HepG2 (cell line): Measurements from ENCODE around the gene MSMP. TPM values are rescaled to one million over a fixed set of nuclear protein-coding genes. Genes with fewer than 3 reads are reported as not detected.

Experiments used
- ARNT2 ChIP-seq: sonication (generic); formaldehyde crosslinking; IDR thresholded peaks from 2 replicates; pipeline ENCODE4 v1.8.0; 2022; ENCODE audit warnings: mild to moderate bottlenecking, low read depth, missing genetic modification reagents, moderate library complexity
- ELF1 ChIP-seq: sonication (generic); formaldehyde crosslinking; IDR thresholded peaks from 2 replicates; pipeline ENCODE4 v1.4.0; 2020; ENCODE audit warnings: missing genetic modification reagents
- JUND ChIP-seq: sonication (generic); formaldehyde crosslinking; IDR thresholded peaks from 2 replicates; pipeline ENCODE4 v1.8.0; 2022; ENCODE audit warnings: mild to moderate bottlenecking, missing genetic modification reagents
- KLF6 ChIP-seq: IDR thresholded peaks from 2 replicates; pipeline ENCODE4 v1.8.0; 2016; ENCODE audit warnings: missing biosample characterization, missing genetic modification reagents
- MEIS1 ChIP-seq: sonication (generic); formaldehyde crosslinking; IDR thresholded peaks from 2 replicates; pipeline ENCODE4 v1.9.0; 2021; ENCODE audit warnings: mild to moderate bottlenecking, missing genetic modification reagents, moderate library complexity, borderline replicate concordance
- MYNN ChIP-seq: sonication (generic); formaldehyde crosslinking; IDR thresholded peaks from 2 replicates; pipeline ENCODE4 v1.4.0; 2020; ENCODE audit warnings: mild to moderate bottlenecking, low read depth, missing genetic modification reagents
- RFX3 ChIP-seq: IDR thresholded peaks from 2 replicates; pipeline ENCODE4 v1.6.1; 2016; ENCODE audit warnings: missing biosample characterization, missing genetic modification reagents
- SCMH1 ChIP-seq: sonication (generic); formaldehyde crosslinking; IDR thresholded peaks from 2 replicates; pipeline ENCODE4 v1.9.0; 2021; ENCODE audit warnings: missing genetic modification reagents, mild to moderate bottlenecking, borderline replicate concordance
- SOX5 ChIP-seq: IDR thresholded peaks from 2 replicates; pipeline ENCODE4 v1.6.1; 2016; ENCODE audit warnings: borderline replicate concordance
- TAF1 ChIP-seq: sonication (generic); formaldehyde crosslinking; IDR thresholded peaks from 2 replicates; pipeline ENCODE4 v1.4.0; 2020; ENCODE audit warnings: missing genetic modification reagents
- ZBTB1 ChIP-seq: sonication (generic); formaldehyde crosslinking; IDR thresholded peaks from 2 replicates; pipeline ENCODE4 v1.4.0; 2020; ENCODE audit warnings: missing genetic modification reagents, borderline replicate concordance
- ZNF337 ChIP-seq: sonication (generic); formaldehyde crosslinking; IDR thresholded peaks from 2 replicates; pipeline ENCODE4 v1.5.1; 2020; ENCODE audit warnings: missing genetic modification reagents, low read depth, mild to moderate bottlenecking, borderline replicate concordance
- ZNF431 ChIP-seq: sonication (generic); formaldehyde crosslinking; IDR thresholded peaks from 2 replicates; pipeline ENCODE4 v1.9.0; 2022; ENCODE audit warnings: missing genetic modification reagents, low read depth, mild to moderate bottlenecking, borderline replicate concordance
- ZNF713 ChIP-seq: sonication (generic); formaldehyde crosslinking; IDR thresholded peaks from 2 replicates; pipeline ENCODE4 v1.4.0; 2020; ENCODE audit warnings: mild to moderate bottlenecking, missing genetic modification reagents
- ZNF761 ChIP-seq: sonication (generic); formaldehyde crosslinking; conservative IDR thresholded peaks from 2 replicates; pipeline ENCODE4 v1.4.0; 2020; ENCODE audit warnings: mild to moderate bottlenecking, missing genetic modification reagents
- ZNF841 ChIP-seq: sonication (generic); formaldehyde crosslinking; IDR thresholded peaks from 2 replicates; pipeline ENCODE4 v1.8.1; 2023; ENCODE audit warnings: missing genetic modification reagents, borderline replicate concordance
- ZNF891 ChIP-seq: sonication (generic); formaldehyde crosslinking; IDR thresholded peaks from 2 replicates; pipeline ENCODE4 v1.5.0; 2020; ENCODE audit warnings: mild to moderate bottlenecking, missing genetic modification reagents
- ZSCAN30 ChIP-seq: sonication (generic); formaldehyde crosslinking; IDR thresholded peaks from 2 replicates; pipeline ENCODE4 v1.5.0; 2020; ENCODE audit warnings: mild to moderate bottlenecking, missing genetic modification reagents
- polyA plus RNA-seq, 8 experiments: library from polyadenylated mRNA; depleted of rRNA in 3 of 8; stranded (reverse) in 7 of 8; unstranded in 1 of 8; fragments of >200 nt; fragmentation: Illumina TruSeq in 4 of 8; extraction: Trizol in 4 of 8; gene quantifications; 2 replicates each; pipeline versions ENCODE4 v1.2.1 to v1.2.3, GENCODE V29; 2011 to 2016; ENCODE audit warnings: low read depth in 4 of 8, missing spikeins in 1 of 8, mixed read lengths in 1 of 8; ENCODE audit not compliant: insufficient read depth in 1 of 8
- total RNA-seq, 5 experiments: library from RNA; depleted of rRNA; stranded (reverse); fragments of >200 nt; fragmentation: Illumina TruSeq; extraction: Trizol; gene quantifications; 2 replicates each; pipeline ENCODE4 v1.2.3, GENCODE V29; 2016; ENCODE audit warnings: low read depth in 1 of 5
- TF ChIP-seq, protein P1 (sequence below): sonication (generic); formaldehyde crosslinking; IDR thresholded peaks from 2 replicates; pipeline ENCODE4 v1.4.0; 2020; ENCODE audit warnings: missing genetic modification reagents
- TF ChIP-seq, protein P2 (sequence below): sonication (generic); formaldehyde crosslinking; IDR thresholded peaks from 2 replicates; pipeline ENCODE4 v1.4.0; 2020; ENCODE audit warnings: missing genetic modification reagents
- TF ChIP-seq, protein P3 (sequence below): sonication (generic); formaldehyde crosslinking; IDR thresholded peaks from 2 replicates; pipeline ENCODE4 v1.5.0; 2020; ENCODE audit warnings: mild to moderate bottlenecking, missing genetic modification reagents, borderline replicate concordance
- TF ChIP-seq, protein P4 (sequence below): sonication (generic); formaldehyde crosslinking; IDR thresholded peaks from 2 replicates; pipeline ENCODE4 v1.4.0; 2020; ENCODE audit warnings: mild to moderate bottlenecking, missing genetic modification reagents
- TF ChIP-seq, protein P5 (sequence below): sonication (generic); formaldehyde crosslinking; IDR thresholded peaks from 2 replicates; pipeline ENCODE4 v1.4.0; 2020; ENCODE audit warnings: missing genetic modification reagents, mild to moderate bottlenecking, borderline replicate concordance

Gene MSMP
- total and polyA plus RNA-seq, 2 of the 13 experiments (the other 11 are each of a cell fraction or from before 2014, with no cell fraction given): 0.24 to 0.46 TPM

DNA sequence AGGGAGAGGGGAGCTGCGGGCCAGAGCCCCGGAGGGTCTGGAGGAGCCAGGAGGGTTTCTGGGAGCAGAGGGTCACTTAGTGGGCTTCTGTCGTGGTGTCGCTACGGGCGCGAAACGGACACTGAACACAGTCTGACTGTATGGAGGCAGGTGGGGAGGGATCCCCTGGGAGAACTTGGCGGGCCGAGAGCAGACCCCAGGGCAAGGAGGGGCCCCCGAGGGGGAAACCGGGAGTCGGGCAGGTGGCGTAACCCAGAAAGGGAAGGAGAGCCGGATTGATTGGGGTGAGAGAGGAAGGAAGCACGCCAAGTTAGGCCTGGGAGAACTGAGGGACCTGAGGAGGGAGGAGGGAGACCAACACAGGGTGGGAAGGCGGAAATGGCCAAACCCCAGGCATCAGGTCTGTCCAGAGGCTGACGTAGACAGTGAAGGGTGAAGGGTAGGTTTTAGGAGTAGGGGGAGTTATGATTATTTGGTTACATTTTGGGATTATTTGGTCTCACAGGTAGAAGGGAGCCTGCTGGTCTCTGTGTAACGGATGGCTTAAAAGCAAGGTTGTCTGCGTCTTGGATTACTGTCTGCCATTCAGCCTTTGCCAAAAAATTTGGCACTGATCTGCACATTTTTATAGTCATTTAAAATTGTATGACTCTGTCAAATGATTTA, 3.3 kb upstream of the MSMP start (continued):
- TF ChIP-seq ZNF713 (CRISPR knock-in tag) (no peak; the same call in 1 of the 2 replicates), KLF6 (CRISPR knock-in tag) (peak; percentile 23; the same call in 1 of the 2 replicates), TAF1 (CRISPR knock-in tag) (peak; percentile 59; the same call in 1 of the 2 replicates), ZNF761 (CRISPR knock-in tag) (0 out of 2 replicates have a peak, but pooled peaks have one; percentile 15), ZSCAN30 (CRISPR knock-in tag) (no peak), MYNN (CRISPR knock-in tag) (no peak; the same call in 1 of the 2 replicates), ZNF337 (CRISPR knock-in tag) (no peak), ZNF431 (no peak), ZNF841 (CRISPR knock-in tag) (no peak), ZBTB1 (no peak), ELF1 (peak; percentile 37; the same call in 1 of the 2 replicates), SOX5 (CRISPR knock-in tag) (no peak), ARNT2 (CRISPR knock-in tag) (no peak), MEIS1 (CRISPR knock-in tag) (peak; percentile 29; the same call in 1 of the 2 replicates), JUND (CRISPR knock-in tag) (no peak), RFX3 (CRISPR knock-in tag) (no peak), SCMH1 (CRISPR knock-in tag) (no peak), ZNF891 (CRISPR knock-in tag) (no peak)
- TF ChIP-seq, protein P1, sequence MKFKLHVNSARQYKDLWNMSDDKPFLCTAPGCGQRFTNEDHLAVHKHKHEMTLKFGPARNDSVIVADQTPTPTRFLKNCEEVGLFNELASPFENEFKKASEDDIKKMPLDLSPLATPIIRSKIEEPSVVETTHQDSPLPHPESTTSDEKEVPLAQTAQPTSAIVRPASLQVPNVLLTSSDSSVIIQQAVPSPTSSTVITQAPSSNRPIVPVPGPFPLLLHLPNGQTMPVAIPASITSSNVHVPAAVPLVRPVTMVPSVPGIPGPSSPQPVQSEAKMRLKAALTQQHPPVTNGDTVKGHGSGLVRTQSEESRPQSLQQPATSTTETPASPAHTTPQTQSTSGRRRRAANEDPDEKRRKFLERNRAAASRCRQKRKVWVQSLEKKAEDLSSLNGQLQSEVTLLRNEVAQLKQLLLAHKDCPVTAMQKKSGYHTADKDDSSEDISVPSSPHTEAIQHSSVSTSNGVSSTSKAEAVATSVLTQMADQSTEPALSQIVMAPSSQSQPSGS (CRISPR knock-in tag): no peak
- TF ChIP-seq, protein P2, sequence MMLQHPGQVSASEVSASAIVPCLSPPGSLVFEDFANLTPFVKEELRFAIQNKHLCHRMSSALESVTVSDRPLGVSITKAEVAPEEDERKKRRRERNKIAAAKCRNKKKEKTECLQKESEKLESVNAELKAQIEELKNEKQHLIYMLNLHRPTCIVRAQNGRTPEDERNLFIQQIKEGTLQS: no peak; the same call in 1 of the 2 replicates
- TF ChIP-seq, protein P3, sequence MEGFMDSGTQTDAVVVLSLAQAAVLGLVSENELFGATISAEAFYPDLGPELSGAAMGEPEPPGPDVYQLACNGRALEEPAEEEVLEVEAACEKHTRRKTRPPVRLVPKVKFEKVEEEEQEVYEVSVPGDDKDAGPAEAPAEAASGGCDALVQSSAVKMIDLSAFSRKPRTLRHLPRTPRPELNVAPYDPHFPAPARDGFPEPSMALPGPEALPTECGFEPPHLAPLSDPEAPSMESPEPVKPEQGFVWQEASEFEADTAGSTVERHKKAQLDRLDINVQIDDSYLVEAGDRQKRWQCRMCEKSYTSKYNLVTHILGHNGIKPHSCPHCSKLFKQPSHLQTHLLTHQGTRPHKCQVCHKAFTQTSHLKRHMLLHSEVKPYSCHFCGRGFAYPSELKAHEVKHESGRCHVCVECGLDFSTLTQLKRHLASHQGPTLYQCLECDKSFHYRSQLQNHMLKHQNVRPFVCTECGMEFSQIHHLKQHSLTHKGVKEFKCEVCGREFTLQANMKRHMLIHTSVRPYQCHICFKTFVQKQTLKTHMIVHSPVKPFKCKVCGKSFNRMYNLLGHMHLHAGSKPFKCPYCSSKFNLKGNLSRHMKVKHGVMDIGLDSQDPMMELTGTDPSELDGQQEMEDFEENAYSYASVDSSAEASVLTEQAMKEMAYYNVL: no peak
- TF ChIP-seq, protein P4, sequence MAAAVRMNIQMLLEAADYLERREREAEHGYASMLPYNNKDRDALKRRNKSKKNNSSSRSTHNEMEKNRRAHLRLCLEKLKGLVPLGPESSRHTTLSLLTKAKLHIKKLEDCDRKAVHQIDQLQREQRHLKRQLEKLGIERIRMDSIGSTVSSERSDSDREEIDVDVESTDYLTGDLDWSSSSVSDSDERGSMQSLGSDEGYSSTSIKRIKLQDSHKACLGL (CRISPR knock-in tag): no peak
- TF ChIP-seq, protein P5, sequence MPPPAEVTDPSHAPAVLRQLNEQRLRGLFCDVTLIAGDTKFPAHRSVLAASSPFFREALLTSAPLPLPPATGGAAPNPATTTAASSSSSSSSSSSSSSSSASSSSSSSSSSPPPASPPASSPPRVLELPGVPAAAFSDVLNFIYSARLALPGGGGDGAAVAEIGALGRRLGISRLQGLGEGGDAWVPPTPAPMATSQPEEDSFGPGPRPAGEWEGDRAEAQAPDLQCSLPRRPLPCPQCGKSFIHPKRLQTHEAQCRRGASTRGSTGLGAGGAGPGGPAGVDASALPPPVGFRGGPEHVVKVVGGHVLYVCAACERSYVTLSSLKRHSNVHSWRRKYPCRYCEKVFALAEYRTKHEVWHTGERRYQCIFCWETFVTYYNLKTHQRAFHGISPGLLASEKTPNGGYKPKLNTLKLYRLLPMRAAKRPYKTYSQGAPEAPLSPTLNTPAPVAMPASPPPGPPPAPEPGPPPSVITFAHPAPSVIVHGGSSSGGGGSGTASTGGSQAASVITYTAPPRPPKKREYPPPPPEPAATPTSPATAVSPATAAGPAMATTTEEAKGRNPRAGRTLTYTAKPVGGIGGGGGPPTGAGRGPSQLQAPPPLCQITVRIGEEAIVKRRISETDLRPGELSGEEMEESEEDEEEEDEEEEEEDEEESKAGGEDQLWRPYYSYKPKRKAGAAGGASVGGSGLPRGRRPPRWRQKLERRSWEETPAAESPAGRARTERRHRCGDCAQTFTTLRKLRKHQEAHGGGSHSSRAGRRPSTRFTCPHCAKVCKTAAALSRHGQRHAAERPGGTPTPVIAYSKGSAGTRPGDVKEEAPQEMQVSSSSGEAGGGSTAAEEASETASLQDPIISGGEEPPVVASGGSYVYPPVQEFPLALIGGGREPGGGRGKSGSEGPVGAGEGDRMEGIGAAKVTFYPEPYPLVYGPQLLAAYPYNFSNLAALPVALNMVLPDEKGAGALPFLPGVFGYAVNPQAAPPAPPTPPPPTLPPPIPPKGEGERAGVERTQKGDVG: no peak
